Activated naive CD8-positive, alpha-beta T cell treated with anti-CD3 and anti-CD28 coated beads, Interleukin-2, amount 10 ng/mL, durations not matched to agents 7 days and 5 days (primary cell): ENCODE results near the gene GBP7. TPM values are rescaled to one million over a fixed set of nuclear protein-coding genes. Genes with fewer than 3 reads are reported as not detected.
"Not testable (repeated sequence)": the region's sequence is repeated elsewhere in the genome, so short reads cannot be mapped to it uniquely, and the experiment has no call there.

Source experiments
- ATAC-seq: fragments of 150-1000 bp; cut with Tn5 transposase; one replicate; pipeline ENCODE4 v1.10.0; 2021; ENCODE audit warnings: low read depth, moderate library complexity
- POLR2A ChIA-PET: fragments of 350-600 bp; sonication (Branson Sonifier 250); formaldehyde crosslinking; loops from one replicate; lab custom pipeline; 2021; ENCODE audit warnings: antibody characterized with exemption; lab: Charles Lee
- DNase-seq: peaks from one replicate; pipeline ENCODE4 v3.0.0; 2021
- H3K27ac Mint-ChIP-seq: one replicate; pipeline ENCODE4 v1.8.0; 2022; ENCODE audit warnings: mild to moderate bottlenecking, mixed read lengths
- H3K27me3 Mint-ChIP-seq: one replicate; pipeline ENCODE4 v1.8.0; 2022; ENCODE audit warnings: mild to moderate bottlenecking, moderate library complexity, mixed read lengths
- H3K36me3 Mint-ChIP-seq: one replicate; pipeline ENCODE4 v1.8.0; 2021; ENCODE audit warnings: mild to moderate bottlenecking, mixed read lengths
- H3K4me1 Mint-ChIP-seq: one replicate; pipeline ENCODE4 v1.8.0; 2021; ENCODE audit warnings: mixed read lengths
- H3K4me3 Mint-ChIP-seq: one replicate; pipeline ENCODE4 v1.8.0; 2022; ENCODE audit warnings: mild to moderate bottlenecking, moderate library complexity, mixed read lengths
- H3K9me3 Mint-ChIP-seq: one replicate; pipeline ENCODE4 v1.8.0; 2021; ENCODE audit warnings: mixed read lengths
- total RNA-seq, 2 experiments: library from RNA; stranded (reverse); gene quantifications; one replicate each; pipeline ENCODE4 v1.2.3, GENCODE V29; 2021

The GBP7 gene, protein sequence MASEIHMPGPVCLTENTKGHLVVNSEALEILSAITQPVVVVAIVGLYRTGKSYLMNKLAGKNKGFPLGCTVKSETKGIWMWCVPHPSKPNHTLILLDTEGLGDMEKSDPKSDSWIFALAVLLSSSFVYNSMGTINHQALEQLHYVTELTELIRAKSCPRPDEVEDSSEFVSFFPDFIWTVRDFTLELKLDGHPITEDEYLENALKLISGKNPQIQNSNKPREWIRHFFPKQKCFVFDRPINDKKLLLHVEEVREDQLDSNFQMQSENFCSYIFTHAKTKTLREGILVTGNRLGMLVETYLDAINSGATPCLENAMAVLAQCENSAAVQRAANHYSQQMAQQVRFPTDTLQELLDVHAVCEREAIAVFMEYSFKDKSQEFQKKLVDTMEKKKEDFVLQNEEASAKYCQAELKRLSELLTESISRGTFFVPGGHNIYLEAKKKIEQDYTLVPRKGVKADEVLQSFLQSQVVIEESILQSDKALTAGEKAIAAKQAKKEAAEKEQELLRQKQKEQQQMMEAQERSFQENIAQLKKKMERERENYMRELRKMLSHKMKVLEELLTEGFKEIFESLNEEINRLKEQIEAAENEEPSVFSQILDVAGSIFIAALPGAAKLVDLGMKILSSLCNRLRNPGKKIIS
- total RNA-seq: under 1 TPM; 0.11 to 0.28 TPM

DNA sequence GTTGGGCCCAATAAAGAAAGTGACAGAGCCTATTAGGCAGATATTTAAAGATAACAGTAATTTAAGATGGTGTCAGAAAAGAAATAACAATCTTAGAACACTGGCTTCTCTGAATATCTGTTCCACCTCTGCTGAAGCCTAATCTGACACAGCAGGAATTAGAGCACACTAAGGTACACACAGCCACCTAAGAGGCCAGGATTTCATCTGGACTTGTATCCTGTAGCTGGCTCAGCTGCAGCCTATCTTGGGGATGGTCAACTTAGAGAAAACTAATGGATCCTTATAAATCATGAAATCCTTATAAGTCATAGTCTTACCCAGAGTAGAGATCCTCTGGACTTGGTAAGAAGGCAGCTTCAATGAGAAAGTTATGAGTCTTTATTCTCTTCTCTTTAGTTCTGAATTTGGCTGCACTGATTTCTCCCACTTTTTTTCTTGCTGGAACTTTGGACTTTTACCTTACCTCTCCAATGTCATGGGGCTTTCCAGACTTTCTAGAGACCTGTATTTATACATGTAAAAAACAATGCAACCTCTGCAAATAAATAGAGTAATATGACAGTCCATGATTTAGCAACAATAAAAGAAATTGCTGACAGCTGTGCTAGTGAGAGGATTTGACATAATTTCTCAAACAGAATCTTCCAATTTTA is at the start of gene GBP7:
GBP7 (minus strand) TSS at position 403 of the 656 bp plus-strand sequence. CDS start 4,068 bp downstream, outside the sequence.
- no peak within 1 kb of the TSS for H3K27ac Mint-ChIP-seq
- POLR2A ChIA-PET: no interaction called here

DNA sequence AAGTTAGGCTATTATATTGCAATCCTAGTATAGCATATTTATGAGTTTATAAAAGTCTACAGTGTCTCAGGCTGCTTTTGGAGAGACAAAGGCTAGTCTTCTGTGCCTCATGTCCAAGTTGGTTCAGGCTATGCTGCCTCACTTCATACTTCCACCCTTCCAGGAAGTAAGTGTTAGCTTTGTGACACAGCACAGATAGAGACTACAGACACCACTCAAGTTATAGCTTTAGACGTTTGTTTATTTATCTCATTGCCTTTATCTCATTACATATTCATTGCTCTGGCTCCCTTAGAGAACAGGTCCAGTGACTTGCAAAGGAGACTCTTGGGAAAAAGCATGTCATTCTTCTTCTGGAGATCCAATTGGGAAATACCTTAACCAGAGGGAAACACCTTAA is 45.5 kb upstream of the GBP7 start:
- Mint-ChIP-seq H3K4me1 (no peaks in the 10 kb centered on the region), H3K27me3 (peaks cover 3% of the 10 kb centered on the region), H3K27ac (no peak overlapping the region), H3K36me3 (peaks cover 32% of the 10 kb centered on the region), H3K4me3 (no peak overlapping the region), H3K9me3 (peaks cover 31% of the 10 kb centered on the region)
- DNase-seq (no peak), ATAC-seq (no peak)
- POLR2A ChIA-PET: no interaction called here

More for the DNA sequence above, at the start of gene GBP7:
- DNase-seq: no peak
- peaks cover 9% of the 10 kb centered on the region for H3K4me1 Mint-ChIP-seq
- no peak within 1 kb of the TSS for H3K4me3 Mint-ChIP-seq
- no peak for ATAC-seq
- no peaks in the 10 kb centered on the region for H3K27me3 Mint-ChIP-seq
- peaks cover 7% of the 10 kb centered on the region for H3K9me3 Mint-ChIP-seq
- peaks cover 16% of the 10 kb centered on the region for H3K36me3 Mint-ChIP-seq

DNA sequence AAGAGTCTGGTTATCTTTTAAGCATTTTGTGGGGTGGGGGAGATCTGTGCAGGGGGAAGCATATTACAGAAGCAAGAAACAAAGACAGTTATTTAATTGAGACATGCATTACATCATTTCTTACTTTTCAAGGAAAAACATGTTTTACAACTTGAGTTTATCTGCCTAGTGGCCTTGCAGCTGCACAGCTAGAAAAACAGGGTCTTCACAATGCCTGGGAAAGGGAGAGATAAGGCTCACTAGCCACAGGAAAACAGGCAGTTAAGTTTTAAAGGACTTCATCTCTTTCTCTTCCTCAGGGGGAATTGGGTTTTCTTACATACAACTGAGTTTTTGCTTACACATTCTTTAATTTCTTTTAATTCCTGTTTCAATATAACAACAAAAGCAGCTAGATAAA is 44.0 kb upstream of the GBP7 start:
- not testable (repeated sequence) for H3K27me3 Mint-ChIP-seq, H3K4me1 Mint-ChIP-seq, DNase-seq, H3K4me3 Mint-ChIP-seq, ATAC-seq, H3K27ac Mint-ChIP-seq
- Mint-ChIP-seq H3K9me3 (peaks cover 27% of the 10 kb centered on the region), H3K36me3 (peaks cover 30% of the 10 kb centered on the region)
- POLR2A ChIA-PET: interaction anchor here (0.6 kb wide), 1 partner anchor 330 kb away, joined by 3 read pairs; no protein-coding TSS in a partner anchor

DNA sequence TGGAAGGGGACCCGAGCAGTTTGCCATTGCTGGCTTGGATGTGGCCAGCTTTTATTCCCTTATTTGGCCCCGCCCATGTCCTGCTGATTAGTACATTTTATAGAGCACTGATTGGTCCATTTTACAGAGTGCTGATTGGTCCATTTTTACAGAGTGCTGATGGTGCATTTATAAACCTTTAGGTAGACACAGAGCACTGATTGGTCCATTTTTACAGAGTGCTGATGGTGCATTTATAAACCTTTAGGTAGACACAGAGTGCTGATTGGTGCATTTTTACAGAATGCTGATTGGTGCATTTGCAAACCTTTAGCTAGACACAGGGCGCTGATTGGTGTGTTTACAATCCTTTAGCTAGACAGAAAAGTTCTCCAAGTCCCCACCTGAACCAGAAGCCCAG is 43.1 kb upstream of the GBP7 start:
- DNase-seq, H3K4me1 Mint-ChIP-seq, ATAC-seq, H3K4me3 Mint-ChIP-seq, H3K27me3 Mint-ChIP-seq, POLR2A ChIA-PET, H3K27ac Mint-ChIP-seq: not testable (repeated sequence)
- H3K9me3 Mint-ChIP-seq: peaks cover 23% of the 10 kb centered on the region
- peaks cover 29% of the 10 kb centered on the region for H3K36me3 Mint-ChIP-seq

DNA sequence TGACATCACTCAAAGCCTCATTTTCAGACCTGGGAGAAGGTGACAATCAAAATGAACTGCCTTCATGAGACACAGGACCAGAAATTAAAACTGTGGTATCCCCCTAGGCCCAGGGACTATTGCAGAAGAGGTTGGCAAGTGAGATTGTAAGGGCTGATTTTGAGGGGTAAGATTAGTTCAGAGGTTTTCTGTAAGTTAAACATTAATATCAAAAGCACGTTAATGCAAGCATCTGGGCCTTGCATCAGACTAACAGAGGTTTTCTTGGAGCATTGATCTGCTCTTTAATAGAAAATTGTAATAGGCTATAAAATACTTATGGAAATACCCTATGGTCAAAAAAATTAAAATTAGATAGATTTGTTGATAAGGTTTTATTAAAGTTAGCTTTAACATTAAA is 37.5 kb upstream of the GBP7 start:
- ATAC-seq: no peak
- Mint-ChIP-seq H3K27ac (no peak overlapping the region), H3K27me3 (no peaks in the 10 kb centered on the region), H3K4me3 (no peak overlapping the region), H3K36me3 (peaks cover 27% of the 10 kb centered on the region), H3K4me1 (no peaks in the 10 kb centered on the region), H3K9me3 (peaks cover 27% of the 10 kb centered on the region)
- POLR2A ChIA-PET: no interaction called here
- DNase-seq: no peak

DNA sequence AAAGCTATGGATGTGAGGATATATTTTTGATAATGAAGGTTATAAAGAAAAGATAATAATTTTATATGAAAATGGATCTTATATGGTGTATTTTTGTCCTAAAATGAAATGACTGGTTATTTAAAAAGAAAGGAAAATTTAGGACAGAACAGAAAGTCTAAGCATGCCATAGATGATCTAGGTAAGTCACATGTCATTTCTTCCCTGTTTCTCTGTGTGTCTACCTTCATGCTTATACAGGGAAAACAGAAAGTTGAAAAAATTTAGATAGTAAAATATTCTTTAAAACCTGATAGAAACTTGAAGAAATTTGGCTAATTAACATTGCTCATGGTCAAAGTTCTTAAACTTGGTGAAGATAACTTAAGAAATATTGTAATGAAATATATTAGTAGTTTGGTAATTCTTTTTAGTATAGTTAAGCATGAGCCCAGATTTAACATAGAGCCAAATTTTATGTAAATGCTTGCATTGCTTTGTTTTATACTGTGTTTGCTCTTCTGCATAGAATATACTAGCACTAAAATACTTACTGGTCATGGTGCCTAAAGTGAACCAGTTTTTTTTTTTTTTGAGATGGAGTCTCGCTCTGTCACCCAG is 35.3 kb upstream of the GBP7 start:
- H3K27ac Mint-ChIP-seq: no peak overlapping the region

DNA sequence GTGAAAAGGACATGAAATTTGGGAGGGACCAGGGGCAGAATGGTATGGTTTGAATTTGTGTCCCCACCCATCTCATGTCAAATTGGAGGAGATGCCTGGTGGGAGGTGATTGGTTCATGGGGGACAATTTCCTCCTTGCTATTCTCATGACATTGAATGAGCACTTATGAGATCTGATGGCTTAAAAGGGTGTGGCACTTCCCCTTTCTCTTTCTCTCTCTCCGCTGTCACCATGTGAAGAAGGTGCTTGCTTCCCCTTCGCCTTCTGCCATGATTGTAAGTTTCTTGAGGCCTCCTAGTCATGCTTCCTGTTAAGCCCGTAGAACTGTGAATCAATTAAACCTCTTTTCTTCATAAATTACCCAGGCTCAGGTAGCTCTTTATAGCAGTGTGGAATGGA is 30.6 kb upstream of the GBP7 start:
- H3K27me3 Mint-ChIP-seq: no peaks in the 10 kb centered on the region
- H3K36me3 Mint-ChIP-seq: peaks cover 51% of the 10 kb centered on the region
- ATAC-seq (no peak), DNase-seq (no peak)
- peaks cover 6% of the 10 kb centered on the region for H3K4me1 Mint-ChIP-seq
- POLR2A ChIA-PET: no interaction called here
- no peak overlapping the region for H3K27ac Mint-ChIP-seq
- H3K4me3 Mint-ChIP-seq: no peak overlapping the region
- peaks cover 26% of the 10 kb centered on the region for H3K9me3 Mint-ChIP-seq

More for the DNA sequence above, 35.3 kb upstream of the GBP7 start:
- Mint-ChIP-seq H3K9me3 (peaks cover 24% of the 10 kb centered on the region), H3K4me3 (no peak overlapping the region), H3K36me3 (peaks cover 26% of the 10 kb centered on the region), H3K4me1 (peaks cover 2% of the 10 kb centered on the region), H3K27me3 (no peaks in the 10 kb centered on the region)
- DNase-seq: no peak
- POLR2A ChIA-PET: no interaction called here
- ATAC-seq: no peak

DNA sequence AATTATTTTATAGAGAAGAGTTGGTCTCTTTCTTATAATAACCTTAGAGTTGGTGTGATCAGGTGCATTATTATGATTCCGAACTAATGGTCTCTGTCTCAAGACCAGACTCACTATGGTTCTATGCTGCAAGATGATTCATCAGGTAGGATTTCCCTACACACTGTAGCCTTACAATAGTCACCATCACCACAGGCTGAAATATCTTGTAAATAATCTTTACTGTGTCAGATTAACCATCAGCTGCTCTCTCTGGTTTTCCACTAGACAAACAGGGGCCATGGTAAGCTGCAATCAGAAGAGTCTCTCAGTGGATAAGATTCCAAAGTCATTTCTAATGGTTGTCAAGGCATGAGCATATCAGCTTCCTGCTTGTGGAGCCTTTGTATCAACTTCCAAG is 27.4 kb upstream of the GBP7 start:
- H3K36me3 Mint-ChIP-seq: peaks cover 49% of the 10 kb centered on the region
- H3K4me3 Mint-ChIP-seq: no peak overlapping the region
- peaks cover 15% of the 10 kb centered on the region for H3K9me3 Mint-ChIP-seq
- H3K27ac Mint-ChIP-seq: no peak overlapping the region
- H3K4me1 Mint-ChIP-seq: peaks cover 21% of the 10 kb centered on the region
- POLR2A ChIA-PET: no interaction called here
- DNase-seq (no peak), ATAC-seq (no peak)
- no peaks in the 10 kb centered on the region for H3K27me3 Mint-ChIP-seq

DNA sequence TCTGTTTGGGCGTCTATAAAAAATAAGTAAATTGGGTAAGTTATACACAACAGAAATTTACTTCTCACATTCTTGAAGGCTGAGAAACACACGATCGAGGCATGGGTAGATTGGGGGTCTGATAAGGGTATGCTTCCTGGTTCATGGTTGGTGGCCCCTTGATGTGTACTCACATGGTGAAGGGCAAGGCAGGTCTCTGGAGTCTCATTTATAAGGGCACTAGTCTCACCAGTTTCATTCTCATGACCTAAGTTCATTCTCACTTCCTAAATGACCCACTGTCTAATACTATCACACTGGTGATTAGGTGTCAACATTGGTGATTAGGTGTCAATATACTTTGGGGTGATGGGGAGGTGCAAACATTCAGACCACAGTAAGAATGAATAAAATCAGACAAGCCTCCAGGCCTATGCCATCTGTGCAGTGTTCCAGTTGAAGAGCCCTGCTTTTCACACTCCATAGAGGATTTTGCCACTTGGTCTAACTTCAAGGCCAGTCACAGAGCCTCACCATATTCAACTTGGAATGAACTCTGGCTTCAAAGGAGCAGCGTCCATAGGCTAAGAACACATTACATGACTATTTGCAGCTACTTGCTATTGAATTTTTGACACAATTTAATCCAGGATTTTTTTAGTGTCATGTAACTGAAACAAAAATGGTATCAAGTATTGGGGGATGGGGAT is 25.4 kb upstream of the GBP7 start:
- Mint-ChIP-seq H3K27ac (peak overlapping the region; percentile 80), H3K27me3 (no peaks in the 10 kb centered on the region), H3K4me1 (peaks cover 28% of the 10 kb centered on the region), H3K4me3 (peak overlapping the region; percentile 75), H3K36me3 (peaks cover 51% of the 10 kb centered on the region), H3K9me3 (peaks cover 8% of the 10 kb centered on the region)
- ATAC-seq (no peak), DNase-seq (no peak)
- POLR2A ChIA-PET: no interaction called here

DNA sequence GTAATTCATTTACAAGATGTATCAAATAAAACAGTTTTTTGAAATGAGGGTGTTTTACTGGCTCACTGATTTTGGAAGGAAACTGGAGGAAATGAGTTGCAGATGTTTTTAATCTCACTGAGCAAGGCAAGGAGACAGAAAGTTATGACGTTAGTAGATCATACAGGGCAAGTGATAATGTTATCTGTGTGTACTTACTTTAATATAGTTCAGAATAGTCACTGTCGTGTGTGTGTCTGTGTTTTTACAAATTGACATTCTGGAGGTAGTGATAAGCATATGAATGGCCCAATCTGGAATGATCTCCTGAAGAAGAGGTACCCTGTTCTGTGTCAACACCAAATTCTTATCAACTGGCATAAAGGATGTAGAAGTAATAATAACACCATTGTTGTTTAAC is 24.9 kb upstream of the GBP7 start:
- Mint-ChIP-seq H3K27ac (peak overlapping the region; percentile 80), H3K9me3 (peaks cover 8% of the 10 kb centered on the region), H3K27me3 (no peaks in the 10 kb centered on the region), H3K4me3 (peak overlapping the region; percentile 75), H3K4me1 (peaks cover 29% of the 10 kb centered on the region), H3K36me3 (peaks cover 49% of the 10 kb centered on the region)
- DNase-seq: no peak
- POLR2A ChIA-PET: interaction anchor here (0.6 to 4.5 kb wide), 5 partner anchors 59 to 136 kb away, joined by 3 to 78 read pairs (median 4); partner anchors contain the start of genes GBP1 and GBP5
- peak; percentile 41 for ATAC-seq

DNA sequence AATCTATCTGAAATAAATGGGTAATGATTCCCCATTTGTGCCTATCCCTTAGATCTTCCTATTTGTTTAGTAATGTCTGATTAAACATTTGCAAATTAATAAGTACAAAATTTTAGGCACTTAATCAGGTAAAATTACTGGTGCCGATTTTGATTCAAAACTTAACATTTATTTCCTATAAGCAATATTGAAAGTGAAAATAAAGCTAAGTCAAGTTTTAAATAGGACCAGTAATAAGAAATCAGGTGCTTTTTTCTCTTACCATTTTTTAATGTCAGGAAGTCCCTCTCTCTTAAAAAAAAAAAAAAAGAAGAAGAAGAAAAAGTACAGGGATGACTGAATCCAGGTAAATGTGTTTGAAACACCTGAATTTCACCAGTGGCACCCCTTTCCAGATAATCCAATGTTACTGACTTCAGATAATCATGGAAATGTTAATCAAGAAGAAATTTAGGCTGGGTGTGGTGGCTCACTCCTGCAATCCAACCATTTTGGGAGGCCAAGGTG is 23.8 kb upstream of the GBP7 start:
- no peak for ATAC-seq
- peaks cover 49% of the 10 kb centered on the region for H3K36me3 Mint-ChIP-seq
- H3K9me3 Mint-ChIP-seq: peaks cover 8% of the 10 kb centered on the region
- peak overlapping the region; percentile 94 for H3K4me3 Mint-ChIP-seq
- no peak for DNase-seq
- peaks cover 40% of the 10 kb centered on the region for H3K4me1 Mint-ChIP-seq
- POLR2A ChIA-PET: interaction anchor here (1.0 to 4.5 kb wide), 7 partner anchors 60 to 157 kb away, joined by 3 to 78 read pairs (median 5); partner anchors contain the start of genes GBP1, GBP2 and GBP5
- H3K27ac Mint-ChIP-seq: peak overlapping the region; percentile 94
- no peaks in the 10 kb centered on the region for H3K27me3 Mint-ChIP-seq

DNA sequence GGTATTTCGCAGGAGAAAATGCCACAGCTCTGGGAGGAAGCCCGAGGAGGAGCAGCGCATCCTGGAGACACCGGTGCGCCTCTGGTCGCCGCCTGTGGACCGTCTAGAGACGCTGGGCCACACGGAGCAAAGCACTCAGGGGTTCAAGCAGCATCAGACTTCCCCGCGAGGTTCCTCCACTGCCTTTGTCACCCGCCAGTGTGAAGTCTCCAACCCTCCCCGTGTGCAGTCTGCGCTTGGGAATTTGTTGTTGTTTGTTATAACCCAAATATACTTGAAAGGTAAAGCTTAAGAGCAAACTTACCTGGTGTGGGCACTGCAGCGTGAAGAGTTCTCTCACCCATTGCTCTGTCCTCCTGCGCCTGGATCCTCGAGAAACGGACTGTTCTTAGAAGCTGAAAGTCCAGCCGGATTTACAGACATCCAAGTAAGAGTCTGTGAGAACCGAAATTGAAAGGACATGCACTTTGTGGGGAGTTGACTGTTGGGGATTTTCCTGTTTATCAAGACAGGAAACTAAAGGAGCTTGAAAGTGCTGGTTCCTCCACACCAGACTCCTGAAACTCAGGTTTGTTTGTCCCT is 22.8 kb upstream of the GBP7 start, which contains the start of gene GBP4:
GBP4 (minus strand) TSS at position 452 of the 582 bp plus-strand sequence; CDS start at position 344, 108 bp downstream.
- H3K4me1 Mint-ChIP-seq: peaks cover 49% of the 10 kb centered on the region
- ATAC-seq: peak; percentile 82
- POLR2A ChIA-PET: interaction anchor here (0.8 to 4.5 kb wide), 10 partner anchors 50 to 176 kb away, joined by 3 to 78 read pairs (median 4); partner anchors contain the start of genes GBP2, GBP3 and GBP5
- H3K4me3 Mint-ChIP-seq: peak within 1 kb of the TSS; percentile 94
- peak; percentile 62 for DNase-seq
- H3K36me3 Mint-ChIP-seq: peaks cover 50% of the 10 kb centered on the region
- no peaks in the 10 kb centered on the region for H3K27me3 Mint-ChIP-seq
- peaks cover 2% of the 10 kb centered on the region for H3K9me3 Mint-ChIP-seq
- H3K27ac Mint-ChIP-seq: peak within 1 kb of the TSS; percentile 94
